HG02759 (cell line): ENCODE results near the gene IMMP2L.
A peak's percentile ranks its signal among the peaks of the same experiment; 100 is the strongest.

Experiments
- ATAC-seq: cut with Tn5 transposase; IDR thresholded peaks from one replicate; pipeline ENCODE4 v1.9.1; 2021; ENCODE audit warnings: mild to moderate bottlenecking, moderate library complexity; ENCODE audit not compliant: unreplicated experiment

The IMMP2L gene

GRCh38 chr7:110854651-110855050 is 707.6 kb downstream of the IMMP2L start:
- no peak for ATAC-seq

GRCh38 chr7:110854166-110854565 is 708.1 kb downstream of the IMMP2L start:
- ATAC-seq: no peak

GRCh38 chr7:110853263-110853662 is 709.0 kb downstream of the IMMP2L start:
- no peak for ATAC-seq

GRCh38 chr7:110852156-110852940 is 709.9 kb downstream of the IMMP2L start:
- ATAC-seq: no peak

GRCh38 chr7:110850224-110850623 is 712.1 kb downstream of the IMMP2L start:
- ATAC-seq: no peak

- no peak for ATAC-seq
Observed at GRCh38 chr7:110842796-110843195, 719.5 kb downstream of the IMMP2L start.

- no peak for ATAC-seq
Observed at GRCh38 chr7:110841840-110842545, 720.3 kb downstream of the IMMP2L start.

- no peak for ATAC-seq
Observed at GRCh38 chr7:110839866-110840265, 722.4 kb downstream of the IMMP2L start.

- no peak for ATAC-seq
Observed at GRCh38 chr7:110835849-110836248, 726.4 kb downstream of the IMMP2L start.

GRCh38 chr7:110835218-110835617 is 727.1 kb downstream of the IMMP2L start:
- ATAC-seq: no peak

GRCh38 chr7:110831419-110831818 is 730.9 kb downstream of the IMMP2L start:
- no peak for ATAC-seq

- ATAC-seq: no peak
Observed at GRCh38 chr7:110830778-110831177, 731.5 kb downstream of the IMMP2L start.

GRCh38 chr7:110827936-110828335 is 734.4 kb downstream of the IMMP2L start:
- ATAC-seq: no peak

GRCh38 chr7:110827287-110827855 is 734.9 kb downstream of the IMMP2L start:
- ATAC-seq: no peak

- ATAC-seq: no peak
Observed at GRCh38 chr7:110813986-110814385, 748.3 kb downstream of the IMMP2L start.

- ATAC-seq: no peak
Observed at GRCh38 chr7:110809832-110810231, 752.5 kb downstream of the IMMP2L start.

- ATAC-seq: no peak
Observed at GRCh38 chr7:110808361-110808760, 753.9 kb downstream of the IMMP2L start.

- ATAC-seq: no peak
Observed at GRCh38 chr7:110804501-110804900, 757.8 kb downstream of the IMMP2L start.

- ATAC-seq: no peak
Observed at GRCh38 chr7:110803602-110804143, 758.6 kb downstream of the IMMP2L start.

GRCh38 chr7:110801502-110801901 is 760.8 kb downstream of the IMMP2L start:
- ATAC-seq: peak; percentile 73

- peak; percentile 65 for ATAC-seq
Observed at GRCh38 chr7:110800984-110801383, 761.3 kb downstream of the IMMP2L start.

GRCh38 chr7:110797656-110798055 is 764.6 kb downstream of the IMMP2L start:
- no peak for ATAC-seq
